ENCODE measurements around the gene IL12RB2. TPM values are rescaled to one million over a fixed set of nuclear protein-coding genes. Genes with fewer than 3 reads are reported as not detected.

IL12RB2 gene
- total and polyA plus RNA-seq, 2 experiments from 2014 or later, result 0.06 TPM; not detected in 1

DNA sequence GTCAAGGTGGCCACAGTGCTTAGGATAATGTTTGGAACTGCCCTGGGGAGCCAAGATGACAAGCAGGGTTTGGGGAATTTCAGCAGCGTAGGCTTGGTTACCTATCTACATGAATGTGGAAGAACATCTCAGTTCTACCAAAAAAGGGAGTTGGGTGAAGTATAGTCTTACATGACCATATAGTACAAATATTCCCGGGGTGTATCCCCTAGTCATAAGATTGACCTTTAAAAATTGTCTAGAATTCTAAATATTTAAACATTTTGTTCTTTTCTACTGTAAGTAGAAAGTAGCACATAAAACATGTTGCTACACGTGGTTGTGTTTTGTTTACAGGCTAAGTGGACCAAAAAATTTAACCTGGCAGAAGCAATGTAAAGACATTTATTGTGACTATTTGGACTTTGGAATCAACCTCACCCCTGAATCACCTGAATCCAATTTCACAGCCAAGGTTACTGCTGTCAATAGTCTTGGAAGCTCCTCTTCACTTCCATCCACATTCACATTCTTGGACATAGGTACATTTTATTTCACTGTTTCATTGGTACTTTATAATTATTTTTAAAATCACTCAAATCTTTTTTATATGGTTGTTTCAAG is 20.3 kb downstream of the IL12RB2 start:
- H3K27me3 ChIP-seq (replicated peaks; ENCODE audit: insufficient read depth), result no peaks in the 10 kb centered on the region; the same call in 1 of the 2 replicates
- no peak overlapping the region for H3K4me2 ChIP-seq (ENCODE audit: unreplicated experiment)
- H3K36me3 ChIP-seq (ENCODE audit: low read depth), result no peaks in the 10 kb centered on the region
- no peak overlapping the region for H3K4me3 ChIP-seq
- H4K20me1 ChIP-seq (ENCODE audit: insufficient read depth), result no peaks in the 10 kb centered on the region
- no peak overlapping the region for H3K27ac ChIP-seq
- H3K9ac ChIP-seq, result no peak overlapping the region
- H3K4me1 ChIP-seq (ENCODE audit: insufficient read depth), result no peaks in the 10 kb centered on the region
- no peaks in the 10 kb centered on the region for H3K9me2 ChIP-seq (ENCODE audit: insufficient read depth)
- no peaks in the 10 kb centered on the region for H3K79me2 ChIP-seq (ENCODE audit: insufficient read depth)
- 49 to 50% methylated on average over 3 of the region's 3 CpGs for WGBS, 2 experiments (ENCODE audit: low coverage in 1 of 2, low lambda C conversion rate in 2 of 2, missing lambda C conversion rate in 2 of 2)
- no peaks in the 10 kb centered on the region for H3K9me3 ChIP-seq (ENCODE audit: low read depth)
- no peak overlapping the region for H2AFZ ChIP-seq
- H3F3A ChIP-seq (ENCODE audit: insufficient read depth), result no peaks in the 10 kb centered on the region
- DNase-seq, result no peak
- in situ Hi-C loops (cut with MboI), result no loop called here
- no peak for TF ChIP-seq EZH2phosphoT487 (IDR thresholded peaks at IDR 0.05; ENCODE audit: insufficient read depth, low read depth)
- no peak for TF ChIP-seq EZH2 (IDR thresholded peaks at IDR 0.05; ENCODE audit: insufficient read depth, poor library complexity, severe bottlenecking)

DNA sequence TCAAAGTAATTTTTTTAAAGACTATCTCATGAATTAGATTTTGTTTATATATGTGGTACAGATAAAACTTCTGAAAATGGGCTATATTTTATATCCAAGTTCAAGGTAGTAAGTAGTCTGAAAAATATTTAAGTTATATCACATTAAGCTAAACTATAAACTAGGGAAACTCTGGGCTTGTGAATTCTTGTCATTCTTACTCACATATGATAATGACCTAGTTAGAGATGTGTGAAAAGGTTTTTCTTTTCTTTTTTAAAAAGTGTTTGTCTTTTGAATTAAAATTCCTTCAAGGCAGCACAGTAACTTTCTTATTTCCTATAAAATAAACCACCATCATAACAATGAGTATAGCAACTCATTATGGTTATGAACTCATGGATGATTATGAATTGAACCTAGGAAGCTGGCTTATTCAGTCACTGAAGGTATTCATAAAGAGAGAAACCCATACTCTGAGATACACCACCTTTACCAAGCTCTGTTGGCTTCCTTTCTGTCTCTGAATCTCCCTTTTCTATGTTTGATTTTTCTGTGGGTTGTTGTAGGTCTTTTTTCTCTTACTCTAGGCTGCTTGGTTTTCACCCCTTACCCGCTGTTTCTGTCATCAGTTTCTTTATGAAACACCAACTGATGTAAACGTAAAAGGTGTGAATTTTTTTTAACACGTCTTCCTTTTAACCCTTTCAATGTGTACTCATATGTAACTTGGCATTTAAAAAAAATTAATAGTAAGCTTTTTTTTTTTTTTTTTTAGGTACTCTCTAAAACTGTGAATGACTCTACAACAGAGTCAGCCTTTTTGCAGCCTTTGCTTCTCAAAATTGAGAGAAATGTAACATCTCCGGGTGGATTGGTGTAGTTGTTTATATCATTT is 25.2 kb downstream of the IL12RB2 start:
- Histone ChIP-seq H2AFZ (no peak overlapping the region), H4K20me1 (ENCODE audit: insufficient read depth) (no peaks in the 10 kb centered on the region), H3K79me2 (ENCODE audit: insufficient read depth) (no peaks in the 10 kb centered on the region), H3K9ac (no peak overlapping the region), H3K27me3 (replicated peaks; ENCODE audit: insufficient read depth) (no peaks in the 10 kb centered on the region), H3K4me1 (ENCODE audit: insufficient read depth) (no peaks in the 10 kb centered on the region), H3K4me3 (no peak overlapping the region), H3K9me2 (ENCODE audit: insufficient read depth) (no peaks in the 10 kb centered on the region), H3K36me3 (ENCODE audit: low read depth) (no peaks in the 10 kb centered on the region), H3K27ac (no peak overlapping the region), H3K9me3 (ENCODE audit: low read depth) (no peaks in the 10 kb centered on the region), H3K4me2 (ENCODE audit: unreplicated experiment) (no peak overlapping the region), H3F3A (ENCODE audit: insufficient read depth) (no peaks in the 10 kb centered on the region)
- no peak for DNase-seq
- 83 to 87% methylated on average over 4 of the region's 4 CpGs for whole genome bisulfite sequencing, 2 experiments (ENCODE audit: low coverage in 1 of 2, low lambda C conversion rate in 2 of 2, missing lambda C conversion rate in 2 of 2)
- in situ Hi-C loops (cut with MboI), result no loop called here
- TF ChIP-seq EZH2 (IDR thresholded peaks at IDR 0.05; ENCODE audit: insufficient read depth, poor library complexity, severe bottlenecking), result no peak
- TF ChIP-seq EZH2phosphoT487 (IDR thresholded peaks at IDR 0.05; ENCODE audit: insufficient read depth, low read depth), result no peak

DNA sequence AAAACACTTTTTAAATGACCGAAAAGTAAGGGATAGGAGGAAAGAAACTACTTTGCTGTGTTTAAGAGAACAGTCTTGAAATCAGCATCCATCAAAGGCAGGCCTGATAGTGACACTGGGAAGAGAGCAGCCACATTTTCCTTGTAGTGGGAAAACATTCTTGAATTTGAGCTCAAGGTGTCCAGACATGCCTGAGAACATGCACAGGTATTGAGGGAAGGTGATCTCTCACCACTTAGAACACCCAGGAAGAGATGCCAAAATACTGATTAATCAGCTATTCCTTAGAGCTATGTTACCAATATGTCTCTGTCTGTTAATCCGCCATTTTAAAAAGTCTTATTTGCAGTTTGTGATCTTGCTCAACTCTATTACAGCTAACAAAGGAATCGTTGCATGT is 25.9 kb downstream of the IL12RB2 start:
- in situ Hi-C loops (cut with MboI), result no loop called here
- no peaks in the 10 kb centered on the region for H3K27me3 ChIP-seq (replicated peaks; ENCODE audit: insufficient read depth)
- no peak overlapping the region for H3K4me3 ChIP-seq
- H3K4me1 ChIP-seq (ENCODE audit: insufficient read depth), result peaks cover 1% of the 10 kb centered on the region; the same call in 1 of the 2 replicates
- DNase-seq, result no peak
- peaks cover 3% of the 10 kb centered on the region; the same call in 1 of the 2 replicates for H3F3A ChIP-seq (ENCODE audit: insufficient read depth)
- H3K4me2 ChIP-seq (ENCODE audit: unreplicated experiment), result no peak overlapping the region
- no peak for TF ChIP-seq EZH2phosphoT487 (IDR thresholded peaks at IDR 0.05; ENCODE audit: insufficient read depth, low read depth)
- no peak for TF ChIP-seq EZH2 (IDR thresholded peaks at IDR 0.05; ENCODE audit: insufficient read depth, poor library complexity, severe bottlenecking)
- no peak overlapping the region for H2AFZ ChIP-seq
- H3K9ac ChIP-seq, result no peak overlapping the region
- H3K9me3 ChIP-seq (ENCODE audit: low read depth), result no peaks in the 10 kb centered on the region
- H3K79me2 ChIP-seq (ENCODE audit: insufficient read depth), result no peaks in the 10 kb centered on the region
- H3K27ac ChIP-seq, result no peak overlapping the region
- no peaks in the 10 kb centered on the region for H4K20me1 ChIP-seq (ENCODE audit: insufficient read depth)
- no peaks in the 10 kb centered on the region for H3K36me3 ChIP-seq (ENCODE audit: low read depth)
- WGBS, 2 experiments (ENCODE audit: low coverage in 1 of 2, low lambda C conversion rate in 2 of 2, missing lambda C conversion rate in 2 of 2), result 74 to 83% methylated on average over 3 of the region's 3 CpGs
- H3K9me2 ChIP-seq (ENCODE audit: insufficient read depth), result no peaks in the 10 kb centered on the region

DNA sequence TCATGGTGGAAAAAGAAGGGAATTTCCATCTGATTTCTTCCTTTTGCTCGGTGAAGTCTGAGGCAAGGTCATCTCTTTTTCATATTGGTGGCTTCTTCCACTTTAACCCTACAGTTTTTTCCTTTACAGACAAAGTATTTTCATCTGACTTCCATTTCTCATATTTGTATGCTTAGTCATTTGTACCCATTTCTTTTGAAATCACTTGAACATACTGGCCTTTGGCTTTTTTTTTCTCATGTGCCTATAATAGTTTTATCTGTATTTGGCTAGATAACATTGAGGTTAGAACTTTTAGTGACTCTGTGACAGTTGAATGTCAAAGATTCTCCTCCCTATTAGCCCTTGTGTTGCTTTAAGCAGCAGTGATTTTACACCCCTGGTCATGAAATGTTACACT is 27.7 kb downstream of the IL12RB2 start:
- H3K9ac ChIP-seq, result no peak overlapping the region
- no peaks in the 10 kb centered on the region for H4K20me1 ChIP-seq (ENCODE audit: insufficient read depth)
- in situ Hi-C loops (cut with MboI), result no loop called here
- no peaks in the 10 kb centered on the region for H3K9me3 ChIP-seq (ENCODE audit: low read depth)
- no peaks in the 10 kb centered on the region for H3K36me3 ChIP-seq (ENCODE audit: low read depth)
- no peak overlapping the region for H2AFZ ChIP-seq
- H3K27me3 ChIP-seq (replicated peaks; ENCODE audit: insufficient read depth), result no peaks in the 10 kb centered on the region
- DNase-seq, result no peak
- 56% methylated on average over 1 of the region's 1 CpG for WGBS, 2 experiments (ENCODE audit: low coverage in 1 of 2, low lambda C conversion rate in 2 of 2, missing lambda C conversion rate in 2 of 2)
- peaks cover 18% of the 10 kb centered on the region for H3K4me1 ChIP-seq (ENCODE audit: insufficient read depth)
- no peak overlapping the region for H3K4me2 ChIP-seq (ENCODE audit: unreplicated experiment)
- no peak overlapping the region for H3K4me3 ChIP-seq
- peaks cover 21% of the 10 kb centered on the region for H3F3A ChIP-seq (ENCODE audit: insufficient read depth)
- H3K79me2 ChIP-seq (ENCODE audit: insufficient read depth), result no peaks in the 10 kb centered on the region
- H3K9me2 ChIP-seq (ENCODE audit: insufficient read depth), result no peaks in the 10 kb centered on the region
- no peak overlapping the region for H3K27ac ChIP-seq
- TF ChIP-seq EZH2 (IDR thresholded peaks at IDR 0.05; ENCODE audit: insufficient read depth, poor library complexity, severe bottlenecking), result no peak
